Upper lobe of left lung (tissue), 6 donors: ENCODE data around the gene SRSF1. TPM values are rescaled to one million over a fixed set of nuclear protein-coding genes. Genes with fewer than 3 reads are reported as not detected.
A peak's percentile ranks its signal among the peaks of the same experiment; 100 is the strongest.

Experiments used
- ATAC-seq, 2 donors: fragments of 200-7000 bp; cut with Tn5 transposase; one replicate each; pipeline ENCODE4 v1.9.1; 2022; ENCODE audit warnings: mild to moderate bottlenecking in 2 of 2, moderate library complexity in 2 of 2; ENCODE audit not compliant: low FRiP score in 2 of 2
- DNase-seq, 2 donors: peaks; one replicate each; pipeline ENCODE4 v3.0.0-alpha.2; 2019 to 2020
- H3K27ac ChIP-seq, 4 donors: fragments of 200-600 bp; sonication (generic); one replicate each; pipeline ENCODE4 v1.5.1; 2016 to 2019
- H3K27me3 ChIP-seq, 4 donors: fragments of 200-600 bp; sonication (generic); one replicate each; pipeline ENCODE4 v1.5.1; 2017 to 2019
- H3K36me3 ChIP-seq, 4 donors: fragments of 200-600 bp; sonication (generic); one replicate each; pipeline ENCODE4 v1.5.1; 2016 to 2019
- H3K4me1 ChIP-seq, 4 donors: fragments of 200-600 bp; sonication (generic); one replicate each; pipeline ENCODE4 v1.5.1; 2018 to 2019
- H3K4me3 ChIP-seq, 4 donors: fragments of 200-600 bp; sonication (generic); one replicate each; pipeline ENCODE4 v1.5.1; 2017 to 2019; ENCODE audit warnings: mild to moderate bottlenecking in 2 of 4, moderate library complexity in 1 of 4
- H3K9me3 ChIP-seq, 4 donors: fragments of 200-600 bp; sonication (generic); one replicate each; pipeline ENCODE4 v1.5.1; 2018 to 2019
- CTCF ChIP-seq, 6 experiments: fragments of 450-650 bp in 4 of 6; fragments of 200-600 bp in 2 of 6; sonication (generic) in 2 of 6; IDR thresholded peaks; one replicate each; pipeline ENCODE4 v1.5.1; 2016 to 2019; ENCODE audit warnings: antibody characterized with exemption in 6 of 6
- EP300 ChIP-seq, 4 donors: sonication (generic); formaldehyde crosslinking; IDR thresholded peaks; one replicate each; pipeline ENCODE4 v1.5.1; 2017; ENCODE audit warnings: antibody characterized with exemption in 4 of 4, control low read depth in 2 of 4
- POLR2A ChIP-seq, 4 donors: fragments of 450-650 bp; IDR thresholded peaks; one replicate each; pipeline ENCODE4 v1.5.1; 2016 to 2017; ENCODE audit warnings: antibody characterized with exemption in 4 of 4, mild to moderate bottlenecking in 2 of 4
- POLR2AphosphoS5 ChIP-seq, 2 donors: sonication (generic); formaldehyde crosslinking; IDR thresholded peaks; one replicate each; pipeline ENCODE4 v1.5.1; 2017; ENCODE audit warnings: antibody characterized with exemption in 2 of 2
- WGBS, 2 donors: methylation state at CpG; one replicate each; pipeline ENCODE4 v1.1.5; 2017 to 2018; 5-methylcytosine and 5-hydroxymethylcytosine counted together
- total RNA-seq, 6 donors: library from RNA; depleted of rRNA in 4 of 6; stranded (reverse); fragments of >200 nt in 4 of 6; gene quantifications; one replicate each; pipeline versions ENCODE4 v1.1.0 to v1.2.1, GENCODE V29; 2016 to 2021
- donor health status: DM: no; HTN: no; CAD: no; lungs with moderate emphysema.
- donor health status: DM: no; HTN: yes; CAD: no; lungs with severe emphysema.

SRSF1 gene
- total RNA-seq, 6 donors from 2014 or later = 109 to 393 (median 160) TPM

- H3K9me3 ChIP-seq = no peaks in the 10 kb centered on the region
- peak overlapping the region; percentile 64 to 89 (median 86) for H3K4me3 ChIP-seq
- no peaks in the 10 kb centered on the region for H3K36me3 ChIP-seq
- ATAC-seq (peak; percentile 89), DNase-seq (peak in 1 of 2 donors; percentile 75)
- WGBS, 2 donors = 2 to 10% methylated on average over 13 to 46 of the region's 54 CpGs
- H3K27me3 ChIP-seq = no peaks in the 10 kb centered on the region
- TF ChIP-seq CTCF (IDR thresholded peaks at IDR 0.05) (peak in 1 of 6 experiments; percentile 3), POLR2A (IDR thresholded peaks at IDR 0.05) (peak in 3 of 4 donors; percentile 26 to 71 (median 28)), POLR2AphosphoS5 (IDR thresholded peaks at IDR 0.05) (peak; percentile 23), EP300 (IDR thresholded peaks at IDR 0.05) (no peak)
- peak overlapping the region; percentile 96 to 100 (median 98) for H3K27ac ChIP-seq
- H3K4me1 ChIP-seq = peaks cover 37 to 52% (median 43%) of the 10 kb centered on the region in 4 donors
Observed at GRCh38 chr17:57988301-57989250, 18.5 kb downstream of the SRSF1 start.

GRCh38 chr17:57987581-57988300 is 19.3 kb downstream of the SRSF1 start, which contains the start of gene VEZF1:
Gene VEZF1 (minus strand): TSS chr17:57988254. CDS start chr17:57988111, 143 bp downstream.
- DNase-seq = peak; percentile 82 to 96
- Histone ChIP-seq H3K36me3 (peaks cover 0 to under 1% (median 0%) of the 10 kb centered on the region in 4 donors), H3K9me3 (no peaks in the 10 kb centered on the region), H3K27me3 (no peaks in the 10 kb centered on the region), H3K4me3 (peak within 1 kb of the TSS; percentile 64 to 89 (median 86)), H3K4me1 (peaks cover 42 to 53% (median 45%) of the 10 kb centered on the region in 4 donors), H3K27ac (peak within 1 kb of the TSS; percentile 96 to 100 (median 98))
- TF ChIP-seq POLR2AphosphoS5 (IDR thresholded peaks at IDR 0.05) (peak; percentile 30 to 63), CTCF (IDR thresholded peaks at IDR 0.05) (peak in 2 of 6 experiments; percentile 10 to 21), POLR2A (IDR thresholded peaks at IDR 0.05) (peak in 2 of 4 donors; percentile 8 to 55), EP300 (IDR thresholded peaks at IDR 0.05) (no peak)
- peak; percentile 77 to 87 for ATAC-seq
- 0% methylated on average over 12 to 30 of the region's 74 CpGs for WGBS, 2 donors

GRCh38 chr17:57986841-57987580 is 20.0 kb downstream of the SRSF1 start:
- no peaks in the 10 kb centered on the region for H3K27me3 ChIP-seq
- ATAC-seq (peak; percentile 57 to 61), DNase-seq (peak; percentile 67 to 89)
- WGBS, 2 donors = 1 to 2% methylated on average over 38 of the region's 38 CpGs
- peak overlapping the region; percentile 64 to 89 (median 86) for H3K4me3 ChIP-seq
- peak overlapping the region; percentile 96 to 100 (median 98) for H3K27ac ChIP-seq
- no peak for TF ChIP-seq CTCF (IDR thresholded peaks at IDR 0.05)
- peak in 2 of 4 donors; percentile 36 to 40 for TF ChIP-seq POLR2A (IDR thresholded peaks at IDR 0.05)
- peak in 1 of 2 donors; percentile 40 for TF ChIP-seq POLR2AphosphoS5 (IDR thresholded peaks at IDR 0.05)
- peaks cover 0 to 7% (median 2%) of the 10 kb centered on the region in 4 donors for H3K36me3 ChIP-seq
- no peaks in the 10 kb centered on the region for H3K9me3 ChIP-seq
- H3K4me1 ChIP-seq = peaks cover 48 to 60% (median 52%) of the 10 kb centered on the region in 4 donors

GRCh38 chr17:57985675-57985974 is 21.4 kb downstream of the SRSF1 start:
- Histone ChIP-seq H3K4me1 (peaks cover 52 to 70% (median 56%) of the 10 kb centered on the region in 4 donors), H3K27me3 (no peaks in the 10 kb centered on the region), H3K27ac (peak overlapping the region in 2 of 4 donors; percentile 99 to 100), H3K4me3 (peak overlapping the region in 1 of 4 donors; percentile 9), H3K36me3 (peaks cover 0 to 16% (median 7%) of the 10 kb centered on the region in 4 donors), H3K9me3 (no peaks in the 10 kb centered on the region)
- no peak for DNase-seq
- TF ChIP-seq POLR2A (IDR thresholded peaks at IDR 0.05) (no peak), CTCF (IDR thresholded peaks at IDR 0.05) (no peak), POLR2AphosphoS5 (IDR thresholded peaks at IDR 0.05) (no peak), EP300 (IDR thresholded peaks at IDR 0.05) (no peak)
- 6 to 15% methylated on average over 1 of the region's 1 CpG for WGBS, 2 donors
- no peak for ATAC-seq
